IPS DF 4.7 (cell line): Measurements from ENCODE around the gene ADGB.

Source experiments
- DNase-seq: peaks from one replicate; pipeline ENCODE4 v3.0.0-alpha.2; 2013; ENCODE audit warnings: low spot score; ENCODE audit errors: extremely low read depth

The ADGB gene

DNA sequence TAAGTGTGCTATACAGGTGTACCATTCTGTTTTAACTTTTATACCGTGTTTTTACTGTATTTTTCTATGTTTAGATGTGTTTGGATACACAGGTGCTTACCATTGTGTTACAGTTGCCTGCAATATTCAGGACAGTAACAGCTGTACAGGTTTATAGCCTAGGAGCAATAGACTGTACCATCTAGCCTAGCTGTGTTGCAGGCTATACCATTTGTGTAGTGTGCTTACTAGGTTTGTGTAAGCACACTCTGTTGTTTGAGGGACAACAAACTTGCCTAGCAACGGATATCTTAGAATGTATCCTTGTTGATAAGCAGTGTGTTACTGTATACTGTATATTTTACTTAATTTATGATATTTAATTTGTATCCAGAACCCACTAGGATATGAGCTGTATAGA is 35.2 kb downstream of the ADGB start:
- no peak for DNase-seq

DNA sequence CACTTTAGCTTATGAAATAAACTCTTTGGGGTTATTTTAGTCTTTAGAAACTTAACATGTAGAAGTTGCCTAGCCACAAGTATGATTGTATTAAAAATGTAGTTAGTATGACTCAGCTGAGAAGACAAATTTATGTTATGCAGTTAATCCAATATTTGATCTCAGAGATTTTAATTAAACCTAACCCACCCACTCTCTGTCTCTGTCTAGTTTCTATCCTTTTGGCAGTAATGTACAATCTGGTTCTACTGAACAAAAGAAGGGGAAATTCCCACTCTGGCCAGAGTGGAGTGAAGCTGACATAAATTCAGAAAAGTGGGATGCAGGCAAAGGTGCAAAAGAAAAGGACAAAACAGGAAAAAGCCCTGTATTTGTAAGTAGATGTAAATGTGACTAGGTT is 36.4 kb downstream of the ADGB start:
- no peak for DNase-seq

DNA sequence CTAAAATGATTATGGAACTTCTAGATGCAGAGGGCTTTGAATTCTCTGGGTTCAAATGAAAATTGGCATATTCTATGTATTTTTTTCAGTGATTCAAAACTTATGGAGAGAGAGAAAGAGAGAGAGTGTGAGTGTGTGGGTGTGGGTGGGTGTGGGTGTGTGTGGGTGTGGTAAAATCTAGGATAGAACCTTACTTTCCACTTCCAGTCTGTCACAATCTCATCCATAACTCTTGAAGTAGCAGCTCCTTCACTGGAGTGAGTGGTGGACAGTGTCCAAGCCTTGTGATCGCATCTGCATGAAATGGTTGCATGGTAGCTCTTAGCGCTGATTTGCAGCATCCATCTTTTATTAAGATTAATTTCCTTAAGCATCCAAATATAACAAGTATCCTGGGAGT is 37.7 kb downstream of the ADGB start:
- DNase-seq: no peak

DNA sequence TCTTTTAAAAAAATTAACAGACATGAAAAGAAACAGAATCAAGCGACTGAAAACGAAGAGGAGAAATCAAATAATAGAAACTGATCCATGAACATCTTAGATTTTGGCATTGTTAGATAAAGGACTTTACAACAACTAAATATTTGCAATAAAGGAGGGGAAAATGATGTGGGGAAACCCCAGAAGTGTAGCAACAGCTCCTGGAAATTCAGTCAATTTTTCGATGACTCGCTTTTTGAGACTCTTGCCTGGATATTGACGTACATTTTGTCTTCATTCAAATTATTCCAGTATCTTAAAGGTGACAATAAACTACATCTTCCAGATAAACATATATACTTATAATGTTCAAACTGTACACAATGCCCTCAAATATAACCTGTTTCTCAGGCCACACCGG is 44.1 kb downstream of the ADGB start:
- DNase-seq: no peak

DNA sequence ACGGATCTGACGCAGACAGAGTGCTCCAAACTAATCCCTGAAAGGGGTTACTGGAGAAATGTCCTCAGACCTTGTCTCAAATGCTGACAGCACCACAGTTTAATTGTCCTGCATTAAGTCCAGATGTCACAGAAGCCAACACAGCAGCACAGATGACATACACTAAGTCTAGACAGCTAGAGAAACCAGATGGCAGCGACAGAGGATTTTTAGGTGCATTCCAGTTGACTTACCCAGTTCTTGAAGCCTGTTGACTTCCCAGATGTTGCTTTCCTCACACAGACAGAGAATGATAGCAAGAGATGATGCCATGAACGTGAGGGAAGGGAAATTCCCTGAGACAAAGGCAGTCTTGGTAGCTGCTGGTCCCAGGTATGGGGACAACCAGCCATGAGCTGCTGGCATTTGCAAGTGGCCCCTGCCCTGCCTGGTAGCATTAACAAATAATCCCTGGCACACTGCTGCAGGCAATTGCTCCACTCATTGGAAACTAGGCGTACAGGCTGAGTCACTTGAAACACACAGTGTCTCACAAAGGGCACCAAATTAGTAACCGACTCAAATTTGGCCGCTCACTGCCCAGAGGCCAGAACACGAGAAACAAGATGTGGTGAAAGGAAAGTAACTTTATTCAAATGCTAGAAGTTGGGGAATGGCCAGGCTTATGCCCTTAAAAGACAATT is 52.2 kb downstream of the ADGB start:
- no peak for DNase-seq

DNA sequence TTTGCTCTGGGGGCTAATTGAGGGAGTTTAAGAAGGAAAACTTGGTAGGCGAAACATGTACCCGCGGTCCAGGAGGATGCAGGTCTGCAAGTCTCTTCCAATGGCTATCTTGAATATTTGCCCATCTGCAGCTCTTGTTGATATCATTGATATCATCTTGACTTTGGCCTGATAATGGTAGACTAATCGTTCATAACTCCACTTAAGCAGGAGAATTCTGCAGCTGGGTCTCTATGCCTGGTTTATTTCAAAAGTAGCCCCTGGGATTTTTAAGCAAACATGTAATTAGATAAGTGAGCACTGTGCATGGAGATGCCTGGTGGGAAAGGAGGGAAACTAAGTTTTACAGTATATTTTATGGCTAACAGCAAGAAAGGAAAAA is 52.7 kb downstream of the ADGB start:
- no peak for DNase-seq

DNA sequence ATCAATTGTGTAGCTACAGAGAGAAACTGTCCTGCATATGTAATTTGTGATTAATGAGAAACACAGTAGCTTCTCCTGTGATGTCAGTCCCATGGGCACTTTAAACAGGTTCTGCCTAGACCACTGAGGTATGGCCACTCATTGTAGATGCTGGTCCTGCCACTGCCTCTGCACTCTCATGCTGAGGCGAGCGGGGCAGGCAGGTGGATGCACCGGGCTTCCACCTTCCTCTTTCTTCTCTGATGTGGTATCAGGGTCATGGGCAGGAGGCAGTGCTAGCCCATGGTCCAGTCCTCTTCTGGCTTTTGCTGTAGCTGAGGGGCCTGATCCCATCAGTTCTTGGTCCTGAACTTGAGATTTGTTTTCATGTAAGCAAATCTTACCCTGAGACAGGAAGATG is 58.7 kb downstream of the ADGB start:
- DNase-seq: no peak

DNA sequence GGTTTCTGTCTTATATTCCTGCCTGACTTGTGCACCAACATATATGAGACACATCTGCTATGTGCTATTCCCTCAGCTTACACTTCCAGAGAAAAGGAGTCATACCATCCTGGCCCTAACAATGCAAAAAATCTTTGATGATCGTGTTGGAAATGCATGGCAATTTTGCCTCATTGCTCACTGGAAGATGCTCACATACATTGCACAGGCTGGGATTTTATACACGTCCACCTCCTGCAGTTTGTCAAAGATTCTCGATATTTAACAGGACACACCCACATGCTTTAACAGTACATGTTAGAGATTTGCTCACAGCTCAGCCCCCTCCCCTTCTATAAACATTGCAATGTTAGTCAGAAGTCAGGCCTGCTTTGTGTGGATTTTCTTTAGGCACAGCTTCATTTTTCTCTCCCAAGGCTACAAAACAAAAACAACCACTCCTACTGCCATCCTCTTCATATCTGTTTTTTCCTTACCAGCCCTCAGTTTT is 66.1 kb downstream of the ADGB start:
- no peak for DNase-seq

DNA sequence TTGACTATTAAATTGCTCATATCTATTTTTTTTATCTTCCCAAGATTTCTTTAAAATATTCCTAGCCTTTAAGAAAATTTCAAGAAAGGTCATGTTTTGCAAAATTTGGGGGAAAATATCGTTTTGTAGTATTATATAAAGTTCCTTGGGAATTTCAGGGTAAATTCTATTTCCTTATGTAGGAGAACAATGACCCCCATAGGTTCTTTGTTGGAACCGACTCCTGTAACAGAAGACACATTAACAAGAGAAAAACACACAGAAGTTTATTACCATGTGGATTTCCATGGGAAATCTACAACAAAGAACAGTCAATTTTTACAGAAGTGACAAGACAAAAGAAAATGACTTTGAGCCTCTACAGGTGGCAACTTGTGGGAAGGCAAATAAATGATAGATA is 68.1 kb downstream of the ADGB start:
- DNase-seq: no peak

DNA sequence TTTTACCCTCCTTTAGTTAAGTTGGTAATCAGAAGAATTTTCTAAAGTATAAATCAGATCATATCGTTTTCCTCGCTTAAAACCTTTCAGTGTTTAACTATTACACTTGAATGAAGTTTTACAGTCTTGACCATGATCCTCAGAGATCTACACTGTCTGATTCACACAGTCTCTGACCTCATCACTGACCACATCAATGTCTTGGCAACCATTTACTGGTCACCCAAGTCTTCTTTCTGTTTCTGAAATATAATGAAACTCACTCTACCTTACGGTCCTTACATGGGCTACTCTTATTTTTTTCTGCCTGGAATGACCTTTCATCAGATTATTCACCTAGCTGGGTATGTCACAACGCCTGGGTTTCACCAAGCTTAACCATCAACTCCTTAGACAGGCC is 71.4 kb downstream of the ADGB start:
- no peak for DNase-seq

DNA sequence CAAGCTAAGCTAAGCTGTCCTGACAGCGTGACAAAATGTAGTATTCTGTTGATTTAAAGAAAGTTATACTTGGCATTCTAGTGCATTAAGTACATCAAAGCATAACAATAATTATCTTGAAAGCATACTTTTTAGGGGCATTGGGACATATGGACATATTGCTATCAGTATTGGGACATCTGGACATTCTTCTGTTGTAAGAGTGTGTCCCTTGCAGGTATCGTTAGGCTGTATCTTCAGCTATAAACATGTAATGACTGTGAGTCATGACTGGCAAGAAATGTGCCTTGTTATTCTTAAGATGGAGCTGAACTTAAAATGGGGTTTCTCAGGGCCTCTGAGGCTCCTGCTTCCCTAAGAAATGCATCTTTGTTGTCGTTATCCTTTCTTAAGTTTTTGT is 74.3 kb downstream of the ADGB start:
- no peak for DNase-seq

DNA sequence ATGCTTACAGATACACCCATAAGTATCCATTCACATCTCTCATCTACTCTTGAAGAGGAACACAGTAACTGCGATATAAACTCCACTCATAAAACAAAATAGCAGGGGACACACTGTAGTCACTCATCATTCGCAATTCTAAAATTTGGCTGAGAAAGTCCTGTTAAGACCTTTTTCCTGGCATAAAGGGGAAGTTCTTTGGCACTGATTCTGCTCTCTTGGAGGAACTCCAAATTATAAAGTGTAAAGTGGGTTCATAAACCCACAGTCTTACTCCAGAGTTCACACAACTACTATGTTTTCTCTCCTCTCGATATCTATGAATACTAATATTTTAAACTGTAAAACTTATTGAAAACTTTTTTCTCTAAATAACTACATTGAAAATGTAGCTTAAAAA is 80.6 kb downstream of the ADGB start:
- no peak for DNase-seq

DNA sequence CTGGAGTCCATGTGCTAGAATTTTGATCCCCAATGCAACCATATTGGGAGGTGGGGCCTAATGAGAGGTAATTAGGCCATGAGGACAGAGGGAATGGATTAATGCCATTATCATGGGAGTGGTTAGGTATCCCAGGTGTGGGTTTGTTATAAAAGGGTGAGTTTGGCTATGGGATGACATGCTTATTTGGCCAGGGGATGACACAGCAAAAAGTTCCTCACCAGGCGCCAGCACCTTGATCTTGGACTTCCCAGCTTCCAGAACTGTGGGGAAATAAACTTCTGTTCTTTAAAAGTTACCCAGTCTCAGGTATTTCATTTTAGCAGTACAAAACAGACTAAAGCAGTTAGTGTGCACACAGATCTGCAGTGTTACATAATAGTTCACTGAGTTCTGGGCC is 84.1 kb downstream of the ADGB start:
- no peak for DNase-seq

DNA sequence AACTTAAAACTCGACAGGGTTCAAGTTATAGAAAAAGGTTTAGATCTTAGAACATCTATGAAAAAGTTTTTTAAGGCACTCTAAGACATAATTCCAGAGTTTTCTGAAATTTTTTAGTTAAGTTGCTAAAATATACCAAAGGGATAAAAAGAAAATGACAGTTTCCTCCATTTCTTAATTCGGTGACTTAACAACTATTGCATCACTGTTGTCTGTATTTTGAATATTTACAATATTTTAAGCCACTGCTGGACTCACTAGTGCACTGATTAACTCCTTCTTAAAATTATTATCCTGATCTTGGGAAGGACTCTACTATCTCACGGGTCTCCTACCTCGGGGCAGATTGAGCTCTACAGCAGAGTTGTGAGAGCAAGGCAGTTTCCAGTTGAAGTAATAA is 91.0 kb downstream of the ADGB start:
- DNase-seq: no peak

DNA sequence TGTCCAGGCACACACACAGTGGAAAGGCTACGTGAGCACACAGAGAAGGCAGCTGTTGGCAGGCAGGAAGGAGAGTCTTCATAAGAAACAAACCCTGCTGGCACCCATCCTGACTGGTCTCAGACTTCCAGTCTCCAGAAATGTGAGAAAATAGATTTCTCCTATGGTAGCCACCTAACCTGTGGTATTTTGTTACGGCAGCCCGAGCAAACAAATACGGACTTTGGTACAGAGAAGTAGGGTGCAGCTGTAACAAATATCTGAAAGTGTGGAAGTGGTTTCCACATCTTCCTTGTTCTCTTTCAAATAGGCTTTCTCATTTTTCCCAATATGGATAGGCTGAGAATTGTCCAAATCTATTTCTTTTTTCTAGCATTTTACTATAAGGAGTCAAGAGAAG is 94.6 kb downstream of the ADGB start:
- DNase-seq: no peak

DNA sequence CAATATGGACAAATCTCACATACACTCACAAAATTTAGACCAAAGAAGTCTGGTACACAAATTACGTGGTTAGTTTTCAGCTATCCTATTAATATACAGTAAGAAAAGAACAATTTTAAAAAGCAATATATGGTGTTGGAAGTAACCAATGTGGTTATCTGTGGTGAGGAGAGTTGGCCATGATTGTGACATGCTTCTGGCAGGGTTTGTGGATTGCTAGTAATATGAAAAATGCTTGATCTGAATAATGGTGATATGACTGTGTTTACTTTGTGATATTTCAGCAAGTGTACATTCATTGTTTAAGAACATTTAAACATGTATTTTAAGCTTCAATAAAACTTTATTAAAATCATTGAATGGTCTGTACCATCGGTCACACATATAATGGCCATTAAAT is 99.1 kb downstream of the ADGB start:
- DNase-seq: no peak

DNA sequence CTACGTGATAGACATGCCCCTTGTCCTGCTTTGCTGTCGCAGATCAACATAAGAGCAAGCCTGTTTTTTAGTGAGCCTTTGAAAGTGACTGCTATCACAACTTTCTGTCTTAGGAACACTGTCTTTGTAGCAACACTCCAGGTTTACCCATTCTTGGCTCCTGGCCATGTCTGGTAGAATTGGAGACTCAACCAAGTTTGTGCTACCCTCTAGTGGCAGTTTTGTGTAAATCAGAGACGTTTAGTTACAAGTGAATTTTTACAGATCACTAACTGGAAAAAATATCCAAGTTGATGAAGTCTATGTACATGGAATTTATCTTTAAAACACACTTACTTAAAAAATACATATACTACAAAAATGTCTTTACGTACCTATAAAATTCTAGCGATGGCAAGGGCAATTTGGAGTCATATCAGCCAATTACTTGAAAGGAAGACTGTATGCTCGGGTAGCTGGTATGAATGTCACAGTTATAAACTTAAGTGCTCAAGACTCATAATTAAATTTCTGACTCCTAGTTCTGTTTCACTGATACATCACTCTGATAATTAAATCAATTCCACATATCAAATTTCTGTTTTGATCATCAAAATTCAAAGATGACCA is 101.4 kb downstream of the ADGB start:
- peak; percentile 66 for DNase-seq

DNA sequence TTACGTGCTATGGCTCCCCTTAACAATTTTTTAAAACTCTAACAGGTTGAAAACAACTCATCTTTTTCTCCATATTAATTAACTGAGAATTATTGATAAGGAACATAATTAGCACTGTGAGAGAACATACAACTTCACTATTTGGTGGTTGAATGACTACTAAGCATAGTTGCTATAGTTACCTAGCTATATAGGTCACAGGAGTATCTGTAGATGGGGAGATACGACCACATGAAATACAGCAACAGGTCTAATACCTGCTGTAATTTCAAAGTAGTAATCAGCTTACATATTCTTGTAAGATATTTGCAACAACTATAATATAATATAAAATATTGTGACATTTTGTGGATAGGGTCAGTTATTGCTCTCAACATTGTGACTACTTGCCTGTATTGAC is 102.9 kb downstream of the ADGB start:
- no peak for DNase-seq

DNA sequence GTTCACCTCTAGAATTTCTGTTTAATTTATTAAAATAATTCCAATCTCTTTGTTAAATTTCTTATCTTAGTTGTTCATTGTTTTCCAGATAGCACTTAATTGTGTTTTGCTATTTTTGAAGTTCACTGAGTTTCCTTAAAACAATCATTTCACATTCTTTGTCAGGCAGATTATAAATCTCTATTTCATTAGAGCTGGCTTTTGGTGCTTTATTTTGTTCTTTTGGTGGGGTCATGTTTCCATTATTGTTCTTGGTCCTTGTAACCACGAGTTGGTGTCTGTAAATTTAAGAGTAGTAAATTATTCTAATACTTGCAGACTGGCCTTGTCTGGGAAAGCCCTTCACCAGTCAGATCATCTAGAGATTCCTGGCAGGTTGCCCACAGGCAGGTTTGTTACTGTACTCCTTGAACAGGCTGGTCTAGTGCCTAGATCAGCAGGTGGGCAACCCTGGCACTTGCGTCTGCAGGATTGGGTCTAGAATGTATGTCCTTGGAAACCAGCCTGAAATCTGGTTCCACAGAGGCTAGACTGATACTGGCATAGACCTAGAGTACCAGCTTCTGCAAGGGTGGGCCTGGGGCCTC is 110.4 kb downstream of the ADGB start:
- DNase-seq: no peak

DNA sequence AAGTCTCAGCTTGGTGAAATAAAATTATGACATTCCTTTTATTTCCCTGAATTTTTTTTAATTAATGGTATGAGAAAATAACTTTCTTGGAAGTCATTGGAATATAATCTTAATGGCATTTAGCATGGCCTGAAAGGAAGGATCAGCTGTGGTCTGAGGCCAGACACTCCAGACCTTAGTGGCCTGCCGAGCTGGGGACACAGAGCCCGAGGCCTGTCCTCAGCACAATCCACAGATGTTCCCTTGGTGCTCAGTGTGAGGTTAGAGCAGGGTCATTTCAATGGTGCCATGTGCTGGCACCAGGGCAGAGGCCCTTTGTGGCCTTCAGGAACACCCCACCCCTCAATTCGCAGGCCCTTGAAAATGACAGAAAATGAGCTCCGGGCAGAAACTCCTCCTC is 120.6 kb downstream of the ADGB start:
- no peak for DNase-seq

DNA sequence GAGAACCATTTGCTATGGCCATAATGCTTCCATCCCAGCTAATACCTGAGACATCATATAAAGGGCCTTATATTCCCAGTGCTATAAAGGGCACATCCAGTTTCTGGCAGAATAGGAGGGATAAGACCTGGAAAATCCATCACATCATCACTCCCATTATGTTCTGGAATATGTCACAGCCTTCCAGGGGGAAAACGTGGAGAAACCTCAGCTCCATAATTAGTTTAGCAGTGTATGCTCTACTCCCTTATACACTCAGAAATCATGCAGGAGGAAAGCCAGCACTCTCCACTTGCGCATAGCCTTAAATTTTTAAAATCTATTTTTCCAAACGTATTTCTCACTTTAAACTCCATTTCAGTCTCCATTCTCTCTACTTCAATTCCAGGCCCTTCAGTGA is 140.9 kb downstream of the ADGB start:
- no peak for DNase-seq

DNA sequence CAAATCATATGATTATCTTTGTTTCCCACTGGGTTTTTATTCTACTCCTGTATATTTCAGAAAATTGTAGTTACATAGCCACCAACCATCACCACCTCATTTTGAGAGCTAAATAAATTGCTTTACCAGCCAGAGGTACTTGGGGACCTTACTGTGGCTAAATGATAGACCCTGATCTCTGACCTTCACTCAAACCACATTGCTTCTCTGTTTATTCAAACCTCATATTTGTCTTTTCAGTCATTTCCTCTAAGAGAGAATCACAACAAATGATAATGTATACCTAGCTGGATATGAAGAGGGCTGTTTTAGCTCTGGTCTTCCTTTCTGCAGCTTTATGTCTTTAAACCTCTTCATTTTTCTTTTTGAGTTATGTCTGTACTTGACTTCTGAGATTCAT is 142.8 kb downstream of the ADGB start:
- DNase-seq: no peak

DNA sequence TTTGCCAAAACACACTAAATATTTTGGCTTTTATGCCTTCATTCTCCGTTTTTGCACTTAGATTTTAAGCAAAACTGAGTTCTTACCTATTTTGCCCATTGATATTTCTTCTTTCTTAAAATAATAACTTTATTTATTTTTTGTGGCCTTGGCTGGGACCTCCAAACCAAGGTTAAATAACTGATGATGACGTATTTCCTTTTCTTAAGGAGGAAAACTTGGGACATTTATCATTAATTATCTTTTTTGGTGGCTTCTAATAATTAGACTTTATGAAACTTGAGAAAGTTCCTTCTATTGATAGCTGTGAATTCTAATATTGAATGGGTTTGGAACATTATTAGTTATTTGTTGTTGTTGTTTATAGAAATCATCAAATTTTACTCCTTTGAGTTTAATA is 154.5 kb downstream of the ADGB start:
- DNase-seq: no peak
